GM21825 (cell line): ENCODE data around the gene PHLDB2.

Experiments used
- ATAC-seq: cut with Tn5 transposase; IDR thresholded peaks from one replicate; pipeline ENCODE4 v1.9.1; 2021; ENCODE audit warnings: mild to moderate bottlenecking, moderate library complexity; ENCODE audit not compliant: unreplicated experiment

PHLDB2 gene

DNA sequence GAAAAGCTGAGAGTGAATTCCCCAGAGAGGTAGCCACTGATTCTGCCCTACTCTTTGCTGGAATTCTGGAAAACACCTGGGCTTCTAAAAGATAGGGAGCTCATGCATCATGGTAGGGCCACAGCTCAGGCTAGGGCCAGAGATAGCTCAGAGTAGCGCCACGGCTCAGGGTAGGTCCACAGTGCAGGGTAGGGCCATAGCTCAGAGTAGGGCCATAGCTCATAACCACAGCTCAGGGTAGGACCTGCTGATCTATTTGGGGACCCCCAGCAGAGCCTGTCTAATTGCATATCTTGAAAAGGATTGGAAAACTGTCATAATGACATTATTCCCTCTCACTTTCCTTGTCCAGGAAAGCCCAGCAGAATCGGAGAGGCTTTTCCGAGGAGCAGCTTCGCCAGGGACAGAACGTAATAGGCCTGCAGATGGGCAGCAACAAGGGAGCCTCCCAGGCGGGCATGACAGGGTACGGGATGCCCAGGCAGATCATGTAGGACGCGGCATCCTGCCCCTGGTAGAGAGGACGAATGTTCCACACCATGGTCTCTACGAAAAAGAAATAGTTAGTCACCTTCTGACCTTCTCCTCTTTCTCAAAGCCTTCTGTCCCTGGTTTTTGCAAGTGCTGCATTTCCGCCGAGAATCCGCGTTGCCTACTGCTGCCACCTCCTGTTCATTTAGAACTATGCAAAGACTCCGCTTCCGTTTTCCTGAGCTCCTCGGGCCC, 154.2 kb downstream of the PHLDB2 start:
- ATAC-seq, result peak; percentile 91

DNA sequence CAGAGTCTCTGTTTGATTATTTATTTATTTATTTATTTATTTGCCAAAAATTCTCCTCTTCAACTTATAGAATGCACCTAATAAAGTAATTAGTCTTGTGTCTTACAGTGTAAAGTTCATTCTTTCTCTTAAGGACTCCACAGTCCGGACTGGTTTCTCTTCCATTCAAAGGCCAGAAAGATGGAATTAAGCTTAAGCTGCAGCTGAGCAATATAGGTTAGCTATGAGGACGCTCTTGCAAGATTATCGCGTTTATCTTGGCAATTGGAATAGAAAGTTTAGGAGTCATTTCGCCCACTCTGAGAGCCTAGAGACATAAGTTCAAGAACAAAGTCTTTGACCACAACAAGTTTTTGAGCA, 154.7 kb downstream of the PHLDB2 start:
- peak; percentile 12 for ATAC-seq

DNA sequence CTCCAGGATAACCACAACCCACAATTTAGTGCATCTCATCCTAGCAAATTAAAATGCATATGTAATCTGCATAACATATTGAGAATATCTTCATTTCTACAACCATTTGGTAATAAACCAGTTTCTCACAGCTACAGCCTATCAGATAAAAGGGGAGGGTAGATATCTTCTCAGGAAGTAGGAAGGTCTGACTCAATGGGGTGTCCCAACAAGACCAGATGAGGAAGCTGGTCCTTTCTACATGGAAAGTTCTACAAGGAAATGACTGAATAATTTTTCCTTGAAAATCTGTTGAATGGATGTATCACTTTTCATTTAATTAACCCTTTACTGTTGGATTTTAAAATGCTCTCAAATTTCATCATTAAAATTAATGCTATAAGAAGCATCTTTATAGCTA, 158.0 kb downstream of the PHLDB2 start:
- ATAC-seq, result no peak

DNA sequence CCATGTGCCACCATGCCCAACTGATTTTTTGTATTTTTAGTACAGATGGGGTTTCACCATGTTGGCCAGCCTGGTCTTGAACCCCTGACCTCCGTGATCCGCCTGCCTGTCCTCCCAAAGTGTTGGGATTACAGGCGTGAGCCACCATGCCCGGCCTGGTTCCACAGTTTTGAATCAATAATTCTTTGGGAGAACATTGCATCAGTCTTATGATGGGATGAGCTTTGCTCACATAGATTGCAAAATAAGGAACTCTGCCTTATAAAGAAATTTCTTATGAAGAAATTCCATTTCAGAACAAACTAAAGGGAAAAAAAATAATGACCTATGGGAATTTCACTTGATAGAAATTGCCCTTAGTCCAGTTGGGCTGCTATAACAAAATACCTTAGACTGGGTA, 159.6 kb downstream of the PHLDB2 start:
- ATAC-seq, result no peak

DNA sequence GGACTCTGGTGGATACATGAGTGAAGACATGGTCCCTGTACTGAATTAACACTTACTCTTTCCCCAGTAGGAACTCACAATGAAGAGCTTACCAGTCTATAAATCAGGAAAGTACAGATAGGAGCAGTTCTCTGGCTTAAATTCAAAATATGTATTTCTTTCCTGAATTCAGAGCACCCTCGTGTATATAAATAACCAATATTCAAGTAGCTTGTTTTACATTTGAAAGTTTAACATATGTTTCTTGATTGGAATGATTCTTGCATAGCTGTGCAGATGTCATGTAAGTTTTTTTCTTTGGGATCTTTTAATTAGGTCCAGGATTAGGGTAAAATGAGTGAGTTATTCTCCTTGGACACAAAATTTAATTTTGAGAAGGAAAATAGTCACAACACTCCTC, 160.7 kb downstream of the PHLDB2 start:
- ATAC-seq, result no peak

DNA sequence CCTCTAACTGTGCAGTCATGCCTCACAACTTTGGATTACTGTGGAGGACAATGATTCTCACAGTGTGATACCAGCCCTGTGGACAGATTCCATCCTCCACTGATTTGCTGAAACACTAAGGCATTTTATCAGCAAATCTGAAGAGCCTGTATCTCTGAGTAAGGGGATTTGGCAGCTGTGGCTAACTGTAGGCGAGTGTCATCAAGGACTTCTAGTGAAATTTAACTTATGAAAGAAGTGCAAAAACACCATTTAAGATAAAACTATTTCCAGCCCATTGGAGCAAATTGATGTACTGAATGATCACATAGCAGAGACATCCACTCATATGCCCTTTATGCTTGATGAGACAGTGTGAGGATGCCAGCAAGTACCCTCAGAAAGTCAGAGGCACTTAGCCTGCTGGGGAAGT, 161.6 kb downstream of the PHLDB2 start:
- no peak for ATAC-seq
